ENCODE measurements around the gene SORCS2. TPM values are rescaled to one million over a fixed set of nuclear protein-coding genes. Genes with fewer than 3 reads are reported as not detected.

SORCS2 gene
- total RNA-seq, 8 experiments from 2014 or later: 1.8 to 14.0 (median 5.3) TPM

GRCh38 chr4:7182616-7183015 is 9.7 kb upstream of the SORCS2 start:
- no peaks in the 10 kb centered on the region for H3K4me1 ChIP-seq (replicated peaks in 1 of 2)

GRCh38 chr4:7183161-7183560 is 9.2 kb upstream of the SORCS2 start:
- ATAC-seq (replicated peaks in 6 of 8): no peak
- Histone ChIP-seq H3K27ac (no peak overlapping the region), H3K4me1 (replicated peaks in 1 of 2) (no peaks in the 10 kb centered on the region), H3K4me3 (no peak overlapping the region)
- in situ Hi-C loops (cut with MboI; ENCODE audit: low pct_unique_long_range_greater_than_20kb in 2 of 9, low sequenced_read_pairs in 9 of 9, unreplicated experiment in 9 of 9): loop anchor here in 5 of 9 experiments (25.0 kb wide), 2 partner anchors 279 to 529 kb away; no protein-coding TSS in a partner anchor
- 30 to 100% (median 75%) methylated on average over 1 to 3 of the region's 4 CpGs; no CpG with 5 or more reads in 5 of the 10 experiments for WGBS, 10 experiments

More at GRCh38 chr4:7182616-7183015, 9.7 kb upstream of the SORCS2 start:
- Histone ChIP-seq H3K4me3 (no peak overlapping the region), H3K27ac (no peak overlapping the region)
- WGBS, 10 experiments: 33 to 100% (median 50%) methylated on average over 1 to 3 of the region's 3 CpGs; no CpG with 5 or more reads in 3 of the 10 experiments
- in situ Hi-C loops (cut with MboI; ENCODE audit: low pct_unique_long_range_greater_than_20kb in 2 of 9, low sequenced_read_pairs in 9 of 9, unreplicated experiment in 9 of 9): loop anchor here in 5 of 9 experiments (25.0 kb wide), 2 partner anchors 280 to 530 kb away; no protein-coding TSS in a partner anchor
- no peak for ATAC-seq (replicated peaks in 6 of 8)

GRCh38 chr4:7183780-7184460 is 8.4 kb upstream of the SORCS2 start:
- Histone ChIP-seq H3K4me1 (replicated peaks in 1 of 2) (no peaks in the 10 kb centered on the region), H3K4me3 (no peak overlapping the region), H3K27ac (no peak overlapping the region)
- 56 to 91% (median 81%) methylated on average over 1 to 6 of the region's 7 CpGs; no CpG with 5 or more reads in 1 of the 10 experiments for WGBS, 10 experiments
- in situ Hi-C loops (cut with MboI; ENCODE audit: low pct_unique_long_range_greater_than_20kb in 2 of 9, low sequenced_read_pairs in 9 of 9, unreplicated experiment in 9 of 9): loop anchor here in 5 of 9 experiments (25.0 kb wide), 2 partner anchors 278 to 528 kb away; no protein-coding TSS in a partner anchor
- no peak for ATAC-seq (replicated peaks in 6 of 8)

GRCh38 chr4:7185487-7186030 is 6.8 kb upstream of the SORCS2 start:
- no peak for ATAC-seq (replicated peaks in 6 of 8)
- in situ Hi-C loops (cut with MboI; ENCODE audit: low pct_unique_long_range_greater_than_20kb in 2 of 9, low sequenced_read_pairs in 9 of 9, unreplicated experiment in 9 of 9): loop anchor here in 5 of 9 experiments (25.0 kb wide), 2 partner anchors 277 to 527 kb away; no protein-coding TSS in a partner anchor
- no peak overlapping the region for H3K27ac ChIP-seq
- no peaks in the 10 kb centered on the region for H3K4me1 ChIP-seq (replicated peaks in 1 of 2)
- no peak overlapping the region for H3K4me3 ChIP-seq
- 55 to 100% (median 82%) methylated on average over 3 to 5 of the region's 10 CpGs; no CpG with 5 or more reads in 5 of the 10 experiments for WGBS, 10 experiments

GRCh38 chr4:7186031-7186430 is 6.3 kb upstream of the SORCS2 start:
- in situ Hi-C loops (cut with MboI; ENCODE audit: low pct_unique_long_range_greater_than_20kb in 2 of 9, low sequenced_read_pairs in 9 of 9, unreplicated experiment in 9 of 9): loop anchor here in 5 of 9 experiments (25.0 kb wide), 2 partner anchors 276 to 526 kb away; no protein-coding TSS in a partner anchor
- 70% methylated on average over 3 of the region's 9 CpGs; no CpG with 5 or more reads in 9 of the 10 experiments for WGBS, 10 experiments
- Histone ChIP-seq H3K4me3 (no peak overlapping the region), H3K4me1 (replicated peaks in 1 of 2) (no peaks in the 10 kb centered on the region), H3K27ac (no peak overlapping the region)
- ATAC-seq (replicated peaks in 6 of 8): peak in 6 of 8 experiments; percentile 28 to 67 (median 40)

- Histone ChIP-seq H3K27ac (no peak overlapping the region), H3K4me3 (no peak overlapping the region), H3K4me1 (replicated peaks in 1 of 2) (no peaks in the 10 kb centered on the region)
- 20 to 90% (median 71%) methylated on average over 1 to 12 of the region's 15 CpGs; no CpG with 5 or more reads in 1 of the 10 experiments for WGBS, 10 experiments
- no peak for ATAC-seq (replicated peaks in 6 of 8)
- in situ Hi-C loops (cut with MboI; ENCODE audit: low pct_unique_long_range_greater_than_20kb in 2 of 9, low sequenced_read_pairs in 9 of 9, unreplicated experiment in 9 of 9): loop anchor here in 5 of 9 experiments (25.0 kb wide), 2 partner anchors 276 to 526 kb away; no protein-coding TSS in a partner anchor
These were observed 5.7 kb upstream of the SORCS2 start for GRCh38 chr4:7186516-7187167.

GRCh38 chr4:7187168-7187535 is 5.2 kb upstream of the SORCS2 start:
- Histone ChIP-seq H3K27ac (no peak overlapping the region), H3K4me1 (replicated peaks in 1 of 2) (peaks cover 0 to 3% of the 10 kb centered on the region in 2 donors), H3K4me3 (no peak overlapping the region)
- 30 to 100% (median 57%) methylated on average over 1 to 6 of the region's 7 CpGs; no CpG with 5 or more reads in 2 of the 10 experiments for WGBS, 10 experiments
- peak in 3 of 8 experiments; percentile 26 to 45 (median 43) for ATAC-seq (replicated peaks in 6 of 8)
- in situ Hi-C loops (cut with MboI; ENCODE audit: low pct_unique_long_range_greater_than_20kb in 2 of 9, low sequenced_read_pairs in 9 of 9, unreplicated experiment in 9 of 9): loop anchor here in 5 of 9 experiments (25.0 kb wide), 2 partner anchors 275 to 525 kb away; no protein-coding TSS in a partner anchor

GRCh38 chr4:7187691-7188090 is 4.6 kb upstream of the SORCS2 start:
- in situ Hi-C loops (cut with MboI; ENCODE audit: low pct_unique_long_range_greater_than_20kb in 2 of 9, low sequenced_read_pairs in 9 of 9, unreplicated experiment in 9 of 9): loop anchor here in 5 of 9 experiments (25.0 kb wide), 2 partner anchors 275 to 525 kb away; no protein-coding TSS in a partner anchor
- Histone ChIP-seq H3K4me3 (no peak overlapping the region), H3K4me1 (replicated peaks in 1 of 2) (peaks cover 0 to 3% of the 10 kb centered on the region in 2 donors), H3K27ac (no peak overlapping the region)
- 32 to 81% (median 60%) methylated on average over 1 to 7 of the region's 7 CpGs; no CpG with 5 or more reads in 4 of the 10 experiments for WGBS, 10 experiments
- no peak for ATAC-seq (replicated peaks in 6 of 8)

- Histone ChIP-seq H3K4me3 (no peak overlapping the region), H3K4me1 (replicated peaks in 1 of 2) (peaks cover 3 to 12% of the 10 kb centered on the region in 2 donors), H3K27ac (no peak overlapping the region)
- in situ Hi-C loops (cut with MboI; ENCODE audit: low pct_unique_long_range_greater_than_20kb in 2 of 9, low sequenced_read_pairs in 9 of 9, unreplicated experiment in 9 of 9): loop anchor here in 5 of 9 experiments (25.0 kb wide), 2 partner anchors 273 to 523 kb away; no protein-coding TSS in a partner anchor
- no peak for ATAC-seq (replicated peaks in 6 of 8)
- 20 to 100% (median 67%) methylated on average over 1 to 11 of the region's 12 CpGs; no CpG with 5 or more reads in 2 of the 10 experiments for WGBS, 10 experiments
These were observed 3.3 kb upstream of the SORCS2 start for GRCh38 chr4:7189066-7189465.

GRCh38 chr4:7189475-7190277 is 2.7 kb upstream of the SORCS2 start:
- H3K4me3 ChIP-seq: no peak overlapping the region
- WGBS, 10 experiments: 10 to 77% (median 53%) methylated on average over 1 to 8 of the region's 11 CpGs; no CpG with 5 or more reads in 1 of the 10 experiments
- no peak overlapping the region for H3K27ac ChIP-seq
- ATAC-seq (replicated peaks in 6 of 8): no peak
- in situ Hi-C loops (cut with MboI; ENCODE audit: low pct_unique_long_range_greater_than_20kb in 2 of 9, low sequenced_read_pairs in 9 of 9, unreplicated experiment in 9 of 9): loop anchor here in 6 of 9 experiments (10.0 to 25.0 kb wide), 3 partner anchors 273 to 535 kb away; no protein-coding TSS in a partner anchor
- peaks cover 9 to 18% of the 10 kb centered on the region in 2 donors for H3K4me1 ChIP-seq (replicated peaks in 1 of 2)

- Histone ChIP-seq H3K4me3 (no peak overlapping the region), H3K4me1 (replicated peaks in 1 of 2) (peaks cover 11 to 21% of the 10 kb centered on the region in 2 donors), H3K27ac (no peak overlapping the region)
- ATAC-seq (replicated peaks in 6 of 8): no peak
- 62 to 100% (median 92%) methylated on average over 1 to 2 of the region's 2 CpGs; no CpG with 5 or more reads in 3 of the 10 experiments for WGBS, 10 experiments
- in situ Hi-C loops (cut with MboI; ENCODE audit: low pct_unique_long_range_greater_than_20kb in 2 of 9, low sequenced_read_pairs in 9 of 9, unreplicated experiment in 9 of 9): loop anchor here in 6 of 9 experiments (10.0 to 25.0 kb wide), 3 partner anchors 272 to 535 kb away; no protein-coding TSS in a partner anchor
These were observed 2.1 kb upstream of the SORCS2 start for GRCh38 chr4:7190278-7190594.

Data from motor neuron (in vitro differentiated cells).